Body of pancreas (tissue), 4 donors: ENCODE results near the gene TSPAN14.

Experiments
- POLR2A ChIP-seq, 3 donors: fragments of 450-650 bp; IDR thresholded peaks; one replicate each; pipeline ENCODE4 v1.6.1; 2016; ENCODE audit warnings: antibody characterized with exemption in 3 of 3, mild to moderate bottlenecking in 2 of 3
- TF ChIP-seq, protein P1 (sequence below), 7 experiments: fragments of 450-650 bp in 4 of 7; fragments of 200-600 bp in 3 of 7; sonication (generic) in 3 of 7; IDR thresholded peaks; one replicate each; pipeline ENCODE4 v1.5.1; 2016 to 2019; ENCODE audit warnings: antibody characterized with exemption in 7 of 7

DNA sequence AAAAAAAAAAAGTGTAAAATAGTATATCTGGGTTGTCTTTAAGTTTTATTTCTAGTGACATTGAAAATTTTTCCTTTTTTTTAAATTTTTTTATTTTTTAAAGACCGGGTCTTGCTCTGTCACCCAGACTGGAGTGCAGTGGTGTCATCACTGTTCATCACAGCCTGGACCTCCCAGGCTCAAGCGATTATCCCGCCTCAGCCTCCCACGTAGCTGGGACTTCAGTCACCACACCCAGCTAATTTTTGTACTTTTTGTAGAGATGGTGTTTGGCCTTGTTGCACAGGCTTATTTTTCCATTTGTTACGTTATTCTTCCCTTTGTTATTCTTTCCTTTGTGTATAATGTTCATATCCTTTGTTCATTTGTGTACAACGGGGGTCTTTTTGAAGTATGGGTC is 30.1 kb downstream of the TSPAN14 start:
- TF ChIP-seq, protein P1, sequence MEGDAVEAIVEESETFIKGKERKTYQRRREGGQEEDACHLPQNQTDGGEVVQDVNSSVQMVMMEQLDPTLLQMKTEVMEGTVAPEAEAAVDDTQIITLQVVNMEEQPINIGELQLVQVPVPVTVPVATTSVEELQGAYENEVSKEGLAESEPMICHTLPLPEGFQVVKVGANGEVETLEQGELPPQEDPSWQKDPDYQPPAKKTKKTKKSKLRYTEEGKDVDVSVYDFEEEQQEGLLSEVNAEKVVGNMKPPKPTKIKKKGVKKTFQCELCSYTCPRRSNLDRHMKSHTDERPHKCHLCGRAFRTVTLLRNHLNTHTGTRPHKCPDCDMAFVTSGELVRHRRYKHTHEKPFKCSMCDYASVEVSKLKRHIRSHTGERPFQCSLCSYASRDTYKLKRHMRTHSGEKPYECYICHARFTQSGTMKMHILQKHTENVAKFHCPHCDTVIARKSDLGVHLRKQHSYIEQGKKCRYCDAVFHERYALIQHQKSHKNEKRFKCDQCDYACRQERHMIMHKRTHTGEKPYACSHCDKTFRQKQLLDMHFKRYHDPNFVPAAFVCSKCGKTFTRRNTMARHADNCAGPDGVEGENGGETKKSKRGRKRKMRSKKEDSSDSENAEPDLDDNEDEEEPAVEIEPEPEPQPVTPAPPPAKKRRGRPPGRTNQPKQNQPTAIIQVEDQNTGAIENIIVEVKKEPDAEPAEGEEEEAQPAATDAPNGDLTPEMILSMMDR (IDR thresholded peaks at IDR 0.05): no peak
- TF ChIP-seq POLR2A (IDR thresholded peaks at IDR 0.05): no peak
